ENCODE measurements around the gene CDK2AP2.
A peak's percentile ranks its signal among the peaks of the same experiment; 100 is the strongest.
"Not testable (repeated sequence)": the region's sequence is repeated elsewhere in the genome, so short reads cannot be mapped to it uniquely, and the experiment has no call there.

The CDK2AP2 gene
- long read RNA-seq, transcript CDK2AP2-201 (4 exons, 1,378 nt): major isoform, 64 of 77 reads
- long read RNA-seq, transcript CDK2AP2-203 (2 exons, 772 nt): minor isoform, 5 of 77 reads
- long read RNA-seq, partial matches to known transcripts: 0 of 77 reads
- long read RNA-seq, other reads (novel, unspliced or antisense): 1 of 77 reads

- Histone ChIP-seq H3K27me3 (ENCODE audit: insufficient read depth, poor library complexity, severe bottlenecking) (no peaks in the 10 kb centered on the region), H3K4me3 (replicated peaks; ENCODE audit: insufficient read depth, low read length) (peak within 1 kb of the TSS; percentile 65), H3K27ac (replicated peaks) (peak within 1 kb of the TSS; percentile 94)
- TF ChIP-seq CTCF (IDR thresholded peaks at IDR 0.05; ENCODE audit: insufficient read depth, low read length) (no peak), GABPA (IDR thresholded peaks at IDR 0.05; ENCODE audit: low read depth) (peak; percentile 47; the same call in 1 of the 2 replicates)
- DNase-seq (ENCODE audit: low read depth in 1 of 2, low spot score in 1 of 2): peak; percentile 99 to 100
Observed at GRCh38 chr11:67507864-67508485, at the start of gene CDK2AP2. CDK2AP2 (minus strand) TSS chr11:67508162; CDS start chr11:67508082, 80 bp downstream.

- Histone ChIP-seq H3K27me3 (ENCODE audit: insufficient read depth, poor library complexity, severe bottlenecking) (no peaks in the 10 kb centered on the region), H3K4me3 (replicated peaks; ENCODE audit: insufficient read depth, low read length) (no peak overlapping the region), H3K27ac (replicated peaks) (no peak overlapping the region)
- no peak for DNase-seq (ENCODE audit: low read depth in 1 of 2, low spot score in 1 of 2)
- TF ChIP-seq GABPA (IDR thresholded peaks at IDR 0.05; ENCODE audit: low read depth): no peak
- no peak for TF ChIP-seq POLR2AphosphoS5 (IDR thresholded peaks at IDR 0.05; ENCODE audit: low read depth)
- no peak for TF ChIP-seq REST (IDR thresholded peaks at IDR 0.05; ENCODE audit: insufficient replicate concordance, low read depth)
- TF ChIP-seq SPI1 (IDR thresholded peaks at IDR 0.05; ENCODE audit: borderline replicate concordance, low read depth): no peak
- TF ChIP-seq CTCF (IDR thresholded peaks at IDR 0.05; ENCODE audit: insufficient read depth, low read length): no peak
Observed at GRCh38 chr11:67556244-67556643, 48.3 kb upstream of the CDK2AP2 start.

- DNase-seq (ENCODE audit: low read depth in 1 of 2, low spot score in 1 of 2); H3K27ac ChIP-seq (replicated peaks); H3K4me3 ChIP-seq (replicated peaks; ENCODE audit: insufficient read depth, low read length); H3K27me3 ChIP-seq (ENCODE audit: insufficient read depth, poor library complexity, severe bottlenecking): not testable (repeated sequence)
Observed at GRCh38 chr11:67551697-67552096, 43.7 kb upstream of the CDK2AP2 start.

- TF ChIP-seq CTCF (IDR thresholded peaks at IDR 0.05; ENCODE audit: insufficient read depth, low read length): no peak
- no peak for TF ChIP-seq REST (IDR thresholded peaks at IDR 0.05; ENCODE audit: insufficient replicate concordance, low read depth)
- TF ChIP-seq SPI1 (IDR thresholded peaks at IDR 0.05; ENCODE audit: borderline replicate concordance, low read depth): no peak
- no peak for TF ChIP-seq POLR2AphosphoS5 (IDR thresholded peaks at IDR 0.05; ENCODE audit: low read depth)
- no peak for TF ChIP-seq GABPA (IDR thresholded peaks at IDR 0.05; ENCODE audit: low read depth)
- no peak for DNase-seq (ENCODE audit: low read depth in 1 of 2, low spot score in 1 of 2)
- no peaks in the 10 kb centered on the region for H3K27me3 ChIP-seq (ENCODE audit: insufficient read depth, poor library complexity, severe bottlenecking)
- H3K4me3 ChIP-seq (replicated peaks; ENCODE audit: insufficient read depth, low read length): no peak overlapping the region
- no peak overlapping the region for H3K27ac ChIP-seq (replicated peaks)
Observed at GRCh38 chr11:67551127-67551526, 43.2 kb upstream of the CDK2AP2 start.

All from HL-60 (cell line).